ENCODE data around the gene GOLIM4. TPM values are rescaled to one million over a fixed set of nuclear protein-coding genes. Genes with fewer than 3 reads are reported as not detected.
"Not testable (repeated sequence)": the region's sequence is repeated elsewhere in the genome, so short reads cannot be mapped to it uniquely, and the experiment has no call there.

Gene GOLIM4
- total RNA-seq, 1 experiment from 2014 or later, result 24.6 TPM

DNA sequence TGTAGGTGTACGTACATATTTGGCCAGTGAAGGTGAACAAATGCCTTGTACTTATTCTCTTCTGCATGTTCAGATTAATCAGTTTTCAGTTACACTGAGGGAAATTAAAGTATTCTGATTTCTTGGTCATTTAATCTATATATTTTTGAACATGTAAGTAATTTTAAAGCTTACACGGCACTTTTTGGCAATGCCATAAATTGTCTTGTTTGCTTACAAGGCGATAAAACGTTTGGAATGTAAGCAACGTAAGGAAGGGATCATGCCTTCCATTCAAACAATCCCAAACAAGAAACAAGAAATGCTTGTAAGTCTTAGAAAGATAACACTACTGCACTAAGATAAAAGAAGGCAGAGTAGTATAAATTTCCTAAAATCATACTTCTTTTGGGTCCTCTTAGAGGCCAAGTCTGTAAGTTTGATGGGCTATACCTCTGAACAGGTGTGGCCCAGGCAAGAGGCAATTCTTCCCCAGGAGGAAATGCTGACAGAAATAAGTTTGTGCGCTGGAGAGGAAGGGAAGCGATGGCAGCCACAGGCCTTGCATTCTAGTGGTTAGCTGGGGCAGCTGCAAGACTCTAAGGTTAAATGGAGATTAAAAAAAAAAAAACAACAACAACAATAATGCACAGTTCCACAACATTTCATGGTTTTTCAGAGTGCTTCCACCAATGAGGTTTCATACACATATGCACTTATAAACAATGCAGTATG is 73.8 kb downstream of the GOLIM4 start:
- no peak overlapping the region for H3K9ac ChIP-seq (ENCODE audit: extremely low read depth, insufficient read length, low read length)
- DNase-seq, result no peak
- H2BK20ac ChIP-seq (ENCODE audit: low read depth, low read length, poor library complexity, severe bottlenecking), result no peak overlapping the region
- H2BK12ac ChIP-seq (ENCODE audit: insufficient read length, low read depth, low read length), result no peak overlapping the region
- H3K23me2 ChIP-seq (ENCODE audit: insufficient read length, low read depth, low read length, poor library complexity, severe bottlenecking), result no peaks in the 10 kb centered on the region
- no peak overlapping the region for H3K4me2 ChIP-seq (ENCODE audit: insufficient read depth, insufficient read length, low read length)
- H2AFZ ChIP-seq (ENCODE audit: low read length), result no peak overlapping the region
- Mint-ChIP-seq H3K9me3 (no peaks in the 10 kb centered on the region), H3K27ac (no peak overlapping the region), H3K36me3 (ENCODE audit: insufficient read depth in 1 of 3, low read depth in 3 of 3) (peaks cover 12 to 60% (median 50%) of the 10 kb centered on the region in 3 experiments; a peak in 6 of 7 replicates), H3K4me1 (no peaks in the 10 kb centered on the region), H3K4me3 (no peak overlapping the region; a peak in 1 of 5 replicates), H3K27me3 (ENCODE audit: low read depth) (no peaks in the 10 kb centered on the region)
- H2BK120ac ChIP-seq (ENCODE audit: low read depth, low read length, poor library complexity, severe bottlenecking), result no peak overlapping the region
- H4K91ac ChIP-seq (ENCODE audit: insufficient read length, low read depth, low read length), result no peak overlapping the region
- no peak overlapping the region for H4K5ac ChIP-seq (ENCODE audit: insufficient read length, low read depth, low read length)
- no peak overlapping the region for H3K23ac ChIP-seq (ENCODE audit: insufficient read length, low read depth, low read length)
- no peak overlapping the region for H3K4ac ChIP-seq (ENCODE audit: low read depth, low read length)
- TF ChIP-seq, protein P1, sequence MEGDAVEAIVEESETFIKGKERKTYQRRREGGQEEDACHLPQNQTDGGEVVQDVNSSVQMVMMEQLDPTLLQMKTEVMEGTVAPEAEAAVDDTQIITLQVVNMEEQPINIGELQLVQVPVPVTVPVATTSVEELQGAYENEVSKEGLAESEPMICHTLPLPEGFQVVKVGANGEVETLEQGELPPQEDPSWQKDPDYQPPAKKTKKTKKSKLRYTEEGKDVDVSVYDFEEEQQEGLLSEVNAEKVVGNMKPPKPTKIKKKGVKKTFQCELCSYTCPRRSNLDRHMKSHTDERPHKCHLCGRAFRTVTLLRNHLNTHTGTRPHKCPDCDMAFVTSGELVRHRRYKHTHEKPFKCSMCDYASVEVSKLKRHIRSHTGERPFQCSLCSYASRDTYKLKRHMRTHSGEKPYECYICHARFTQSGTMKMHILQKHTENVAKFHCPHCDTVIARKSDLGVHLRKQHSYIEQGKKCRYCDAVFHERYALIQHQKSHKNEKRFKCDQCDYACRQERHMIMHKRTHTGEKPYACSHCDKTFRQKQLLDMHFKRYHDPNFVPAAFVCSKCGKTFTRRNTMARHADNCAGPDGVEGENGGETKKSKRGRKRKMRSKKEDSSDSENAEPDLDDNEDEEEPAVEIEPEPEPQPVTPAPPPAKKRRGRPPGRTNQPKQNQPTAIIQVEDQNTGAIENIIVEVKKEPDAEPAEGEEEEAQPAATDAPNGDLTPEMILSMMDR (conservative IDR thresholded peaks at IDR 0.05), result no peak
- H3K9me3 ChIP-seq (ENCODE audit: control insufficient read depth, low read depth, low read length), result no peaks in the 10 kb centered on the region
- no peak overlapping the region for H3K56ac ChIP-seq (ENCODE audit: insufficient read length, low read depth, low read length)
- no peak overlapping the region for H3K14ac ChIP-seq (ENCODE audit: insufficient read depth, low read length)
- H3K27me3 ChIP-seq (ENCODE audit: insufficient read depth, low read length), result no peaks in the 10 kb centered on the region
- WGBS (ENCODE audit: extremely low coverage, insufficient read length, low lambda C conversion rate), result no CpG with 5 or more reads among the region's 7 CpGs
- no peaks in the 10 kb centered on the region; the same call in 1 of the 2 replicates for H3K4me1 ChIP-seq (ENCODE audit: insufficient read depth, low read length)
- H2BK5ac ChIP-seq (ENCODE audit: insufficient read length, low read length), result no peak overlapping the region
- H3K79me1 ChIP-seq (ENCODE audit: insufficient read depth, low read depth, low read length, poor library complexity, severe bottlenecking), result no peaks in the 10 kb centered on the region
- no peak overlapping the region for H3K18ac ChIP-seq (ENCODE audit: insufficient read length, low read depth, low read length)
- no peak overlapping the region for H2BK15ac ChIP-seq (ENCODE audit: low read depth, low read length)
- H3K79me2 ChIP-seq (ENCODE audit: insufficient read depth, low read length), result no peaks in the 10 kb centered on the region
- H2AK5ac ChIP-seq (ENCODE audit: insufficient read length, low read length), result no peak overlapping the region
- no peak overlapping the region for H3K27ac ChIP-seq (ENCODE audit: insufficient read length, low read depth, low read length)
- no peak overlapping the region for H3T11ph ChIP-seq (ENCODE audit: low read length)
- H4K20me1 ChIP-seq (ENCODE audit: control insufficient read depth, insufficient read depth, insufficient read length), result no peaks in the 10 kb centered on the region
- H4K8ac ChIP-seq (replicated peaks; ENCODE audit: insufficient read length, low read depth, low read length), result no peak overlapping the region

DNA sequence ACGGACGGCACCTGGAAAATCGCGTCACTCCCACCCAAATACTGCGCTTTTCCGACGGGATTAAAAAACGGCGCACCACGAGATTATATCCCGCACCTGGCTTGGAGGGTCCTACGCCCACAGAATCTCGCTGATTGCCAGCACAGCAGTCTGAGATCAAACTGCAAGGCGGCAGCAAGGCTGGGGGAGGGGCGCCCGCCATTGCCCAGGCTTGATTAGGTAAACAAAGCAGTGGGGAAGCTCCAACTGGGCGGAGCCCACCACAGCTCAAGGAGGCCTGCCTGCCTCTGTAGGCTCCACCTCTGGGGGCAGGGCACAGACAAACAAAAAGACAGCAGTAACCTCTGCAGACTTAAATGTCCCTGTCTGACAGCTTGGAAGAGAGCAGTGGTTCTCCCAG is 84.4 kb downstream of the GOLIM4 start:
- peaks cover 16 to 20% (median 17%) of the 10 kb centered on the region in 3 experiments; a peak in 6 of 7 replicates for H3K36me3 Mint-ChIP-seq (ENCODE audit: insufficient read depth in 1 of 3, low read depth in 3 of 3)
- H3K4me1 Mint-ChIP-seq; H3K4me2 ChIP-seq (ENCODE audit: insufficient read depth, insufficient read length, low read length); H3K27me3 Mint-ChIP-seq (ENCODE audit: low read depth); H3K4ac ChIP-seq (ENCODE audit: low read depth, low read length); H2BK12ac ChIP-seq (ENCODE audit: insufficient read length, low read depth, low read length); H3K27ac ChIP-seq (ENCODE audit: insufficient read length, low read depth, low read length); H3T11ph ChIP-seq (ENCODE audit: low read length); H4K5ac ChIP-seq (ENCODE audit: insufficient read length, low read depth, low read length); H3K79me1 ChIP-seq (ENCODE audit: insufficient read depth, low read depth, low read length, poor library complexity, severe bottlenecking); H3K4me1 ChIP-seq (ENCODE audit: insufficient read depth, low read length); H2AFZ ChIP-seq (ENCODE audit: low read length); H3K27me3 ChIP-seq (ENCODE audit: insufficient read depth, low read length); H3K9me3 ChIP-seq (ENCODE audit: control insufficient read depth, low read depth, low read length); H4K8ac ChIP-seq (replicated peaks; ENCODE audit: insufficient read length, low read depth, low read length); H3K9ac ChIP-seq (ENCODE audit: extremely low read depth, insufficient read length, low read length); H3K79me2 ChIP-seq (ENCODE audit: insufficient read depth, low read length); H3K14ac ChIP-seq (ENCODE audit: insufficient read depth, low read length); H4K91ac ChIP-seq (ENCODE audit: insufficient read length, low read depth, low read length); H2BK120ac ChIP-seq (ENCODE audit: low read depth, low read length, poor library complexity, severe bottlenecking); H3K56ac ChIP-seq (ENCODE audit: insufficient read length, low read depth, low read length); H3K23ac ChIP-seq (ENCODE audit: insufficient read length, low read depth, low read length); H2BK15ac ChIP-seq (ENCODE audit: low read depth, low read length); H2BK20ac ChIP-seq (ENCODE audit: low read depth, low read length, poor library complexity, severe bottlenecking); H2BK5ac ChIP-seq (ENCODE audit: insufficient read length, low read length); H2AK5ac ChIP-seq (ENCODE audit: insufficient read length, low read length); H3K9me3 Mint-ChIP-seq; H4K20me1 ChIP-seq (ENCODE audit: control insufficient read depth, insufficient read depth, insufficient read length); H3K23me2 ChIP-seq (ENCODE audit: insufficient read length, low read depth, low read length, poor library complexity, severe bottlenecking); H3K18ac ChIP-seq (ENCODE audit: insufficient read length, low read depth, low read length): not testable (repeated sequence)
- H3K27ac Mint-ChIP-seq, result peak overlapping the region in 1 of 3 experiments; percentile 92; a peak in 2 of 7 replicates
- WGBS (ENCODE audit: extremely low coverage, insufficient read length, low lambda C conversion rate), result no CpG with 5 or more reads among the region's 17 CpGs
- H3K4me3 Mint-ChIP-seq, result peak overlapping the region in 1 of 2 experiments; percentile 39; a peak in 2 of 5 replicates
- peak; percentile 57 for DNase-seq
